Natural killer cell (primary cell): ENCODE data around the gene POU6F2. TPM values are rescaled to one million over a fixed set of nuclear protein-coding genes. Genes with fewer than 3 reads are reported as not detected.

Experiments
- ATAC-seq, 3 donors: fragments of 150-1000 bp in 2 of 3; fragments of 200-7000 bp in 1 of 3; cut with Tn5 transposase; 1 replicate in 1 of 3; 2 replicates in 2 of 3; pipeline ENCODE4 v1.10.0; 2021; ENCODE audit warnings: mild to moderate bottlenecking in 2 of 3, moderate library complexity in 2 of 3
- DNase-seq, 2 donors: peaks; one replicate each; pipeline versions ENCODE4 v3.0.0 to v3.0.0-alpha.2; 2013 to 2021; ENCODE audit warnings: mixed read lengths in 1 of 2
- H3K27ac ChIP-seq: one replicate; pipeline ENCODE4 v1.5.1; 2013; ENCODE audit warnings: mild to moderate bottlenecking, low read length
- H3K27me3 ChIP-seq: one replicate; pipeline ENCODE4 v1.6.1; 2013; ENCODE audit warnings: low read length; ENCODE audit not compliant: control insufficient read depth, insufficient read depth
- H3K36me3 ChIP-seq: one replicate; pipeline ENCODE4 v1.6.1; 2013; ENCODE audit warnings: low read length; ENCODE audit not compliant: control insufficient read depth, insufficient read depth
- H3K4me1 ChIP-seq: one replicate; pipeline ENCODE4 v1.6.1; 2013; ENCODE audit warnings: low read length; ENCODE audit not compliant: control insufficient read depth, insufficient read depth
- H3K4me3 ChIP-seq: one replicate; pipeline ENCODE4 v1.5.1; 2013; ENCODE audit warnings: low read length
- H3K9me3 ChIP-seq: one replicate; pipeline ENCODE4 v1.6.1; 2013; ENCODE audit warnings: low read length; ENCODE audit not compliant: control insufficient read depth, insufficient read depth
- H3K27ac Mint-ChIP-seq, 2 donors: one replicate each; pipeline ENCODE4 v1.8.0; 2022; ENCODE audit warnings: mild to moderate bottlenecking in 2 of 2, mixed read lengths in 2 of 2, moderate library complexity in 1 of 2
- H3K27me3 Mint-ChIP-seq, 2 donors: one replicate each; pipeline ENCODE4 v1.8.0; 2022; ENCODE audit warnings: low read depth in 2 of 2, mixed read lengths in 2 of 2
- H3K36me3 Mint-ChIP-seq: one replicate; pipeline ENCODE4 v1.8.0; 2022; ENCODE audit warnings: mixed read lengths
- H3K4me1 Mint-ChIP-seq, 2 donors: one replicate each; pipeline ENCODE4 v1.8.0; 2022; ENCODE audit warnings: mixed read lengths in 2 of 2
- H3K4me3 Mint-ChIP-seq: one replicate; pipeline ENCODE4 v1.8.0; 2022; ENCODE audit warnings: mild to moderate bottlenecking, moderate library complexity, mixed read lengths
- H3K9me3 Mint-ChIP-seq, 2 donors: one replicate each; pipeline ENCODE4 v1.8.0; 2022; ENCODE audit warnings: mixed read lengths in 2 of 2
- CTCF ChIP-seq: fragments of 200-600 bp; IDR thresholded peaks from one replicate; pipeline ENCODE4 v1.8.0; 2022; ENCODE audit warnings: antibody characterized with exemption
- WGBS: methylation state at CpG from one replicate; pipeline ENCODE4 v1.1.7; 2013; ENCODE audit warnings: missing lambda C conversion rate; ENCODE audit not compliant: insufficient coverage; 5-methylcytosine and 5-hydroxymethylcytosine counted together
- intact Hi-C: fragments of 100-400 bp; cut with micrococcal nuclease; formaldehyde crosslinking; loops from one replicate; pipeline ENCODE4 v1.14.2; 2022
- total RNA-seq, 4 donors: library from RNA; stranded (reverse); fragments of 120-200 nt in 1 of 4; gene quantifications; one replicate each; pipeline versions ENCODE4 v1.2.3 to v1.2.4, GENCODE V29; 2013 to 2022

POU6F2 gene
- total RNA-seq, 3 donors from 2014 or later (not counting 1 experiment from before 2014, with no cell fraction given) = 0.28 to 0.29 TPM; not detected in 1

GRCh38 chr7:39458061-39458745 is 480.5 kb downstream of the POU6F2 start:
- 88% methylated on average over 11 of the region's 15 CpGs for WGBS
- Histone ChIP-seq H3K4me1 (no peaks in the 10 kb centered on the region), H3K4me3 (no peak overlapping the region), H3K27ac (no peak overlapping the region), H3K9me3 (no peaks in the 10 kb centered on the region), H3K36me3 (no peaks in the 10 kb centered on the region), H3K27me3 (no peaks in the 10 kb centered on the region)
- Mint-ChIP-seq H3K4me3 (no peak overlapping the region), H3K27ac (no peak overlapping the region), H3K36me3 (no peaks in the 10 kb centered on the region), H3K9me3 (no peaks in the 10 kb centered on the region), H3K27me3 (peaks cover 9 to 15% of the 10 kb centered on the region in 2 donors), H3K4me1 (no peaks in the 10 kb centered on the region)
- ATAC-seq (no peak), DNase-seq (no peak)
- intact Hi-C loops = no loop called here
- TF ChIP-seq CTCF = no peak

GRCh38 chr7:39459636-39460035 is 481.9 kb downstream of the POU6F2 start:
- Histone ChIP-seq H3K27ac (no peak overlapping the region), H3K9me3 (no peaks in the 10 kb centered on the region), H3K27me3 (no peaks in the 10 kb centered on the region), H3K36me3 (no peaks in the 10 kb centered on the region), H3K4me1 (no peaks in the 10 kb centered on the region), H3K4me3 (no peak overlapping the region)
- Mint-ChIP-seq H3K27me3 (peaks cover 12 to 17% of the 10 kb centered on the region in 2 donors), H3K9me3 (no peaks in the 10 kb centered on the region), H3K4me1 (peaks cover 0 to under 1% of the 10 kb centered on the region in 2 donors), H3K36me3 (no peaks in the 10 kb centered on the region), H3K27ac (no peak overlapping the region), H3K4me3 (no peak overlapping the region)
- no peak for DNase-seq
- 83% methylated on average over 6 of the region's 6 CpGs for WGBS
- intact Hi-C loops = no loop called here
- TF ChIP-seq CTCF = no peak
- no peak for ATAC-seq

- no peak for ATAC-seq
These were observed 482.8 kb downstream of the POU6F2 start for GRCh38 chr7:39460486-39460885.

More at GRCh38 chr7:39460486-39460885, 482.8 kb downstream of the POU6F2 start:
- 94% methylated on average over 17 of the region's 20 CpGs for WGBS
- Mint-ChIP-seq H3K9me3 (no peaks in the 10 kb centered on the region), H3K27ac (no peak overlapping the region), H3K4me1 (peaks cover 0 to 5% of the 10 kb centered on the region in 2 donors), H3K27me3 (peaks cover 12 to 19% of the 10 kb centered on the region in 2 donors), H3K4me3 (no peak overlapping the region), H3K36me3 (no peaks in the 10 kb centered on the region)
- intact Hi-C loops = no loop called here
- Histone ChIP-seq H3K9me3 (no peaks in the 10 kb centered on the region), H3K4me1 (no peaks in the 10 kb centered on the region), H3K27me3 (no peaks in the 10 kb centered on the region), H3K36me3 (no peaks in the 10 kb centered on the region), H3K4me3 (no peak overlapping the region), H3K27ac (no peak overlapping the region)
- TF ChIP-seq CTCF = no peak
- no peak for DNase-seq
